HEK293T (cell line): Measurements from ENCODE around the gene PLOD2.

Source experiments
- FOXA1 ChIP-seq: fragments of 450-650 bp; IDR thresholded peaks from 2 replicates; pipeline ENCODE4 v1.6.1; 2016; ENCODE audit warnings: mild to moderate bottlenecking
- FOXK2 ChIP-seq: fragments of 450-650 bp; IDR thresholded peaks from 2 replicates; pipeline ENCODE4 v1.6.1; 2016; ENCODE audit warnings: mild to moderate bottlenecking
- L3MBTL2 ChIP-seq: fragments of 450-650 bp; conservative IDR thresholded peaks from 2 replicates; pipeline ENCODE4 v1.6.1; 2016; ENCODE audit warnings: mild to moderate bottlenecking
- TARDBP ChIP-seq: fragments of 450-650 bp; IDR thresholded peaks from 2 replicates; pipeline ENCODE4 v1.6.1; 2016

DNA sequence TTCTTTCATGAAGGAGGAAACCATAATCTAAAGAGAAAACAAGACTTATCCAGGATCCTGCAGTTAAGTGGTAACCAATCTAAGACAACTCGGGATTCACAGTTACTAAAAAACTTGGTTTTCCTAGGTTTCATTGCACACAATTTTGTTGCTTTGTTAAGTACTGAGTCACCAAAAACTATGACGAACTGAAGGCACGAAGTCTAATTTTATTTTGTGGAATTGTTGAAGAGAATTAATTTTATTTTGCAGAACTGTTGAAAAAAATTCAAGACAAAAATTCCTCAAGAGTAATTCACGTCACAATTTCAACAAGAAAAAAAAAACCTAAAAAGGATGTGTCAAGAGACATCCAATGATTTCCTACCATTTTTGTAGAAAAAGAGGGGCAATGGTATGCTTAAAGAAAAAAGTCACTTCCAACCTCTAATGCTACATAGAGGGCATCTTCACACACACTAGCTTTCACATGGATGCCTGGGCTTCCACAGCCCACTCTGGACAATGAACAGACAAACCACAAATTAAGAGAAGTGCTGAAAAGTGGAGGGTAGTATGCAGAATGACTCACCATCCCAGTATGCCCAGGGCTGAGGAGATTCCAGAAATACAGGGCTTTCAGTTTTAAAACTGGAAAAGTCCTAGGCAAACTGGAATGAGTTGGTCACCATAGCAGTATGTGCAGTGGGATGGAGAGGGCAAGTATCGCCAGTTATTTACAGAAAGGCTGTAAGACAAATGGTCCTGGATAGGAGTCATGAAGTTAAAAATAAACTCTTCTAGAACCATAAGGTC, 29.2 kb downstream of the PLOD2 start:
- TF ChIP-seq TARDBP (no peak), FOXA1 (no peak), FOXK2 (no peak), L3MBTL2 (no peak)
